OCI-LY1 (cell line): Measurements from ENCODE around the gene CST9L.

Experiments used
- H2AFZ ChIP-seq: fragments of 200-600 bp; sonication (generic), shearing (Covaris generic); 2 replicates; pipeline ENCODE4 v1.6.0; 2014; ENCODE audit warnings: antibody characterized with exemption, mild to moderate bottlenecking, low read length
- H3F3A ChIP-seq: fragments of 200-600 bp; sonication (generic), shearing (Covaris generic); 2 replicates; pipeline ENCODE4 v1.6.0; 2014; ENCODE audit warnings: mild to moderate bottlenecking, antibody characterized with exemption, low read length, moderate library complexity; ENCODE audit not compliant: insufficient read depth
- H3K27ac ChIP-seq: fragments of 200-600 bp; sonication (generic); 2 replicates; pipeline ENCODE4 v1.5.1; 2014; ENCODE audit warnings: low read length, mixed run types, mild to moderate bottlenecking, low read depth; ENCODE audit not compliant: poor library complexity, severe bottlenecking
- H3K27me3 ChIP-seq: fragments of 200-600 bp; sonication (generic); 2 replicates; pipeline ENCODE4 v1.6.0; 2014; ENCODE audit warnings: antibody characterized with exemption, mild to moderate bottlenecking, low read length, moderate library complexity; ENCODE audit not compliant: insufficient read depth
- H3K36me3 ChIP-seq: fragments of 200-600 bp; sonication (generic); 2 replicates; pipeline ENCODE4 v1.6.1; 2014; ENCODE audit warnings: mild to moderate bottlenecking, antibody characterized with exemption, low read length, moderate library complexity, mixed read lengths; ENCODE audit not compliant: insufficient read depth
- H3K4me1 ChIP-seq: fragments of 200-600 bp; sonication (generic); 2 replicates; pipeline ENCODE4 v1.5.1; 2014; ENCODE audit warnings: mild to moderate bottlenecking, low read length, moderate library complexity; ENCODE audit not compliant: insufficient read depth, severe bottlenecking
- H3K4me2 ChIP-seq: fragments of 200-600 bp; sonication (generic), shearing (Covaris generic); 2 replicates; pipeline ENCODE4 v1.6.1; 2014; ENCODE audit warnings: low read length
- H3K4me3 ChIP-seq: fragments of 200-600 bp; sonication (generic); 2 replicates; pipeline ENCODE4 v1.5.1; 2014; ENCODE audit warnings: low read length, low read depth, mild to moderate bottlenecking, mixed read lengths; ENCODE audit not compliant: poor library complexity, severe bottlenecking
- H3K79me2 ChIP-seq: fragments of 200-600 bp; shearing (Covaris generic); 2 replicates; pipeline ENCODE4 v1.6.1; 2016; ENCODE audit warnings: mixed run types, low read length, mixed read lengths; ENCODE audit not compliant: insufficient read depth
- H3K9ac ChIP-seq: fragments of 200-600 bp; sonication (generic), shearing (Covaris generic); 2 replicates; pipeline ENCODE4 v1.6.1; 2014; ENCODE audit warnings: mild to moderate bottlenecking, low read length, mixed read lengths
- H3K9me2 ChIP-seq: fragments of 200-600 bp; sonication (generic), shearing (Covaris generic); 2 replicates; pipeline ENCODE4 v1.6.1; 2014; ENCODE audit warnings: low read depth, mild to moderate bottlenecking, low read length, mixed read lengths
- H3K9me3 ChIP-seq: fragments of 200-600 bp; shearing (Covaris generic); 2 replicates; pipeline ENCODE4 v1.6.1; 2014; ENCODE audit warnings: low read length, mixed read lengths
- H4K20me1 ChIP-seq: fragments of 200-600 bp; sonication (generic), shearing (Covaris generic); 2 replicates; pipeline ENCODE4 v1.6.0; 2016; ENCODE audit warnings: mild to moderate bottlenecking, low read length; ENCODE audit not compliant: insufficient read depth
- CTCF ChIP-seq: fragments of 200-600 bp; sonication (generic), shearing (Covaris generic); IDR thresholded peaks from 2 replicates; pipeline ENCODE4 v1.5.1; 2017; ENCODE audit warnings: mild to moderate bottlenecking, antibody characterized with exemption, low read length, moderate library complexity, mixed read lengths
- EZH2 ChIP-seq: fragments of 200-600 bp; sonication (generic), shearing (Covaris generic); IDR thresholded peaks from 2 replicates; pipeline ENCODE4 v1.8.0; 2017; ENCODE audit warnings: borderline replicate concordance, mixed run types, mild to moderate bottlenecking, antibody characterized with exemption, low read length, moderate library complexity, mixed read lengths

CST9L gene

GRCh38 chr20:23550227-23550626 lies 18.1 kb downstream of the CST9L start:
- H3K27ac ChIP-seq, result no peak overlapping the region
- no peaks in the 10 kb centered on the region for H4K20me1 ChIP-seq
- TF ChIP-seq EZH2 (no peak), CTCF (no peak)
- H3K9me3 ChIP-seq, result no peaks in the 10 kb centered on the region
- H3K27me3 ChIP-seq, result 0 out of 2 replicates have a peak, but pooled peaks cover 4% of the 10 kb centered on the region
- no peaks in the 10 kb centered on the region for H3K79me2 ChIP-seq
- no peak overlapping the region for H3K4me3 ChIP-seq
- H3K4me1 ChIP-seq, result no peaks in the 10 kb centered on the region
- H3K36me3 ChIP-seq, result no peaks in the 10 kb centered on the region
- no peak overlapping the region for H3K9ac ChIP-seq
- H3K4me2 ChIP-seq, result no peak overlapping the region
- no peaks in the 10 kb centered on the region for H3F3A ChIP-seq
- H3K9me2 ChIP-seq, result no peaks in the 10 kb centered on the region
- no peak overlapping the region for H2AFZ ChIP-seq

DNA sequence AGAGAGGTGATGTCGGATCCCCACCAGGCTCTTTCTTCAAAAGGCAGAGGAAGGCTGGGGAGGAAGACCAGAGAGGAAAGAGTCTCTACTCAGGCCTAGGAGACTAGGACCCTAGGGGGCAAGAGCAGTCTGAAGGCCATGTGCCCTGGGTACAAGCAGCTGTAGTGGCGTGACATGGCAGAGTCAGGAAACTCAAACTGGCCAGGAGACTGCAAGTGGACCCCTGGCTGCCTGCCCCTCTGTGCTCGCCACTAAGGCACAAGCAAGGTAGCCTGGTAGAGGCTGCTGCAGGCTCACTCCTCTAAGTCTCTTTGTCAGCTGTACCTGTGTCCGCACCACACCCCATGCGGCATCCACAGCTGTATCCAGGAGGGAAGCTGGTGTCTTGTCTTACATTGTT lies 19.9 kb downstream of the CST9L start:
- TF ChIP-seq EZH2 (no peak), CTCF (no peak)
- Histone ChIP-seq H3K4me1 (no peaks in the 10 kb centered on the region), H3K9me2 (no peaks in the 10 kb centered on the region), H3K27ac (no peak overlapping the region), H3K27me3 (0 out of 2 replicates have a peak, but pooled peaks cover 4% of the 10 kb centered on the region), H3K4me2 (no peak overlapping the region), H3F3A (no peaks in the 10 kb centered on the region), H4K20me1 (no peaks in the 10 kb centered on the region), H2AFZ (no peak overlapping the region), H3K79me2 (no peaks in the 10 kb centered on the region), H3K9ac (no peak overlapping the region), H3K9me3 (no peaks in the 10 kb centered on the region), H3K36me3 (no peaks in the 10 kb centered on the region), H3K4me3 (no peak overlapping the region)

GRCh38 chr20:23547613-23548012 lies 20.7 kb downstream of the CST9L start:
- Histone ChIP-seq H3K79me2 (no peaks in the 10 kb centered on the region), H3K9me2 (no peaks in the 10 kb centered on the region), H4K20me1 (no peaks in the 10 kb centered on the region), H3K4me2 (no peak overlapping the region), H3K27me3 (0 out of 2 replicates have a peak, but pooled peaks cover 4% of the 10 kb centered on the region), H3K4me3 (no peak overlapping the region), H3K4me1 (no peaks in the 10 kb centered on the region), H3K9me3 (no peaks in the 10 kb centered on the region), H3F3A (no peaks in the 10 kb centered on the region), H3K9ac (no peak overlapping the region), H3K27ac (no peak overlapping the region), H2AFZ (no peak overlapping the region), H3K36me3 (no peaks in the 10 kb centered on the region)
- TF ChIP-seq EZH2 (no peak), CTCF (no peak)
